ENCODE results near the gene ADGRG6. TPM values are rescaled to one million over a fixed set of nuclear protein-coding genes. Genes with fewer than 3 reads are reported as not detected.

ADGRG6 gene
- total RNA-seq, 1 experiment from 2014 or later: 98.7 TPM

DNA sequence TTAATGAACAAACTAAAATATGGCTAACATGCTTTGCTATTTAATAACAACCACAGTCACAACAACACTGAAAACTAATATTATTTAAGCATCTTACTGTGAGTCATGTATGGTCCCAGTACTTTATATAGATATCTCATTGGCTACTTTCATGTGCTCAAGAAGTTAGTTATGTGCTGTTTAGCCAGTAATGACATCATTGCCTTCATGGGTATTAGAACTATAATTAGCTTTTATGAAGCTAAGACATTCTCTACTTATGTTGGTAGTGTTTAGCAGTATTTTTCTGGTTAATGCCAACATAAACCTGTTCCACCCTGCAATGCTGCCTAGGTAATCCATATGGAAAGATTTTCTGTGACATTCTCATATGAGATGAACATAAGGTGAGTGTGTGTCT, 56.1 kb downstream of the ADGRG6 start:
- BruUV-seq (replicated peaks): no TSS peak
- Histone ChIP-seq H3K9me3 (no peaks in the 10 kb centered on the region), H3K4me3 (ENCODE audit: low read depth, low read length) (no peak overlapping the region), H3K36me3 (ENCODE audit: control insufficient read depth, insufficient read depth, low read length) (no peaks in the 10 kb centered on the region), H3K27me3 (replicated peaks; ENCODE audit: control insufficient read depth, insufficient read depth, low read length) (no peaks in the 10 kb centered on the region), H3K4me1 (peaks cover 59% of the 10 kb centered on the region)
- ChIA-PET POLR2A (no interaction called here), CTCF (no interaction called here)
- TF ChIP-seq, protein P1, sequence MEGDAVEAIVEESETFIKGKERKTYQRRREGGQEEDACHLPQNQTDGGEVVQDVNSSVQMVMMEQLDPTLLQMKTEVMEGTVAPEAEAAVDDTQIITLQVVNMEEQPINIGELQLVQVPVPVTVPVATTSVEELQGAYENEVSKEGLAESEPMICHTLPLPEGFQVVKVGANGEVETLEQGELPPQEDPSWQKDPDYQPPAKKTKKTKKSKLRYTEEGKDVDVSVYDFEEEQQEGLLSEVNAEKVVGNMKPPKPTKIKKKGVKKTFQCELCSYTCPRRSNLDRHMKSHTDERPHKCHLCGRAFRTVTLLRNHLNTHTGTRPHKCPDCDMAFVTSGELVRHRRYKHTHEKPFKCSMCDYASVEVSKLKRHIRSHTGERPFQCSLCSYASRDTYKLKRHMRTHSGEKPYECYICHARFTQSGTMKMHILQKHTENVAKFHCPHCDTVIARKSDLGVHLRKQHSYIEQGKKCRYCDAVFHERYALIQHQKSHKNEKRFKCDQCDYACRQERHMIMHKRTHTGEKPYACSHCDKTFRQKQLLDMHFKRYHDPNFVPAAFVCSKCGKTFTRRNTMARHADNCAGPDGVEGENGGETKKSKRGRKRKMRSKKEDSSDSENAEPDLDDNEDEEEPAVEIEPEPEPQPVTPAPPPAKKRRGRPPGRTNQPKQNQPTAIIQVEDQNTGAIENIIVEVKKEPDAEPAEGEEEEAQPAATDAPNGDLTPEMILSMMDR (IDR thresholded peaks at IDR 0.05; ENCODE audit: insufficient read depth in 1 of 2, low read depth in 1 of 2, low read length in 1 of 2, severe bottlenecking in 1 of 2, unreplicated experiment in 1 of 2): no peak
- no peaks in the 10 kb centered on the region for H3K27me3 Mint-ChIP-seq (ENCODE audit: insufficient read depth, unreplicated experiment)
- H3K27ac Mint-ChIP-seq (ENCODE audit: unreplicated experiment): no peak overlapping the region
- intact Hi-C loops (cut with micrococcal nuclease; ENCODE audit: unreplicated experiment): no loop called here
- DNase-seq: no peak
- H3K4me3 Mint-ChIP-seq (ENCODE audit: unreplicated experiment): no peak overlapping the region
- no peaks in the 10 kb centered on the region for H3K9me3 Mint-ChIP-seq (ENCODE audit: unreplicated experiment)
- peaks cover 18% of the 10 kb centered on the region for H3K4me1 Mint-ChIP-seq (ENCODE audit: low read depth, unreplicated experiment)
- H3K36me3 Mint-ChIP-seq (ENCODE audit: insufficient read depth, unreplicated experiment): peaks cover 7% of the 10 kb centered on the region

DNA sequence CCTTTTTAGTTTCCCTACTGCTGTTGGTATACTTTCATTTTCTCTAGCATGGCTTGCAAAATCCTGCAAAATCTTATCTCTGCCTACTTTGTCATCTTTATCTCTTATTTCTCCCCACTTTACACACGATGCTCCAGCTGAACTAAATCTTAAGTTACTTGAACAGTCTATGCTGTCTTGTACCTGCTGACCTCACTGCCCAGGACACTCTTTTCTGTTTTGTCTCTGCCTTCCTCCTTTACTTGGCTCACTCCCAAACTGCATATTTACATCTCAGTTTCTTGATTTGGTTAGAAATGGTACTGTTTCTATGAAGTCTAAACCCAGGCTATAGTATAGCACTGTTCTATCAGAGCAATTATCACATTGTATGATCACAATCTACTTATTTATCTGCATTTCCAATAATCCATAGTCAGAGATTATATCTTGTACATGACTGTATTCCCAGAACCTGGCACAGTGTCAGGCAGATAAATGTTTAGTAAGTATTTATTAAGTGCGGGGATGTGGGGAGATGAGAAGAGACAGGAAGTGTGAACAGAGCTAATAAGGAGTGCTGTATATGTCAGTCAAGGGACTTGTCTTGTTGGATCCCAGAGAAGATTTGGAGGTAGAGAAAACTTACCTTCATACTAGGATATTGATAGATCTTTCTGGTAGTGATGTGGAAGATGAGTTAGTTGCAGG, 57.6 kb downstream of the ADGRG6 start:
- H3K4me3 ChIP-seq (ENCODE audit: low read depth, low read length): no peak overlapping the region
- TF ChIP-seq, protein P1 (IDR thresholded peaks at IDR 0.05; ENCODE audit: insufficient read depth in 1 of 2, low read depth in 1 of 2, low read length in 1 of 2, severe bottlenecking in 1 of 2, unreplicated experiment in 1 of 2): no peak
- H3K4me1 ChIP-seq: peaks cover 71% of the 10 kb centered on the region
- no TSS peak for BruUV-seq (replicated peaks)
- no peaks in the 10 kb centered on the region for H3K27me3 Mint-ChIP-seq (ENCODE audit: insufficient read depth, unreplicated experiment)
- CTCF ChIA-PET: no interaction called here
- H3K9me3 ChIP-seq: no peaks in the 10 kb centered on the region
- no peaks in the 10 kb centered on the region for H3K9me3 Mint-ChIP-seq (ENCODE audit: unreplicated experiment)
- H3K36me3 Mint-ChIP-seq (ENCODE audit: insufficient read depth, unreplicated experiment): peaks cover 7% of the 10 kb centered on the region
- POLR2A ChIA-PET: no interaction called here
- intact Hi-C loops (cut with micrococcal nuclease; ENCODE audit: unreplicated experiment): no loop called here
- no peaks in the 10 kb centered on the region for H3K27me3 ChIP-seq (replicated peaks; ENCODE audit: control insufficient read depth, insufficient read depth, low read length)
- peaks cover 18% of the 10 kb centered on the region for H3K4me1 Mint-ChIP-seq (ENCODE audit: low read depth, unreplicated experiment)
- no peak overlapping the region for H3K4me3 Mint-ChIP-seq (ENCODE audit: unreplicated experiment)
- no peaks in the 10 kb centered on the region for H3K36me3 ChIP-seq (ENCODE audit: control insufficient read depth, insufficient read depth, low read length)
- DNase-seq: no peak
- no peak overlapping the region for H3K27ac Mint-ChIP-seq (ENCODE audit: unreplicated experiment)

DNA sequence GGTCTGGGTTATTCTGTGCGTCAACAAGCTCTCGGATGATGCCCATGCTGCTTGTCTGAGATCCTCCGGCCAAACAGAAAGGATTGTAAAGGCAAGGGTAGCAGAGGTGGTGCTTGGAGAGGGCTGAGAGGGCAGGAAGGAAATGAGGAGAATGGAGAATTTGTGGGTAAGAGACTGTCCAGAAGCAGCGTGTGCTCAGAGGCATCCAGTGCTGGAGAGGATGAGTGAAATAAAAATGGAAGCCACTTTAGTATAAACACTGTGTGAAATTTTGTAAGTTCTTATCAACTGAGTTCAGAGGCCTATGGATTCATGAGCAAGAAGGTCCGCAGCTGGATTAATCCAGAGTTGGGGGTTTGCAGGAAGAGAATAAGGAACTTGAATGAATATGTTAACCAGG, 59.5 kb downstream of the ADGRG6 start:
- no peak for DNase-seq

More for the DNA sequence above, 59.5 kb downstream of the ADGRG6 start:
- H3K27me3 ChIP-seq (replicated peaks; ENCODE audit: control insufficient read depth, insufficient read depth, low read length): no peaks in the 10 kb centered on the region
- BruUV-seq (replicated peaks): no TSS peak
- peaks cover 61% of the 10 kb centered on the region for H3K4me1 ChIP-seq
- ChIA-PET CTCF (interaction anchor here (1.0 kb wide), 1 partner anchor 60 kb away, joined by 4 read pairs; the partner anchor contains the start of gene ADGRG6), POLR2A (no interaction called here)
- Mint-ChIP-seq H3K4me3 (ENCODE audit: unreplicated experiment) (peak overlapping the region; percentile 70), H3K4me1 (ENCODE audit: low read depth, unreplicated experiment) (peaks cover 25% of the 10 kb centered on the region), H3K27me3 (ENCODE audit: insufficient read depth, unreplicated experiment) (no peaks in the 10 kb centered on the region), H3K9me3 (ENCODE audit: unreplicated experiment) (peaks cover 10% of the 10 kb centered on the region), H3K36me3 (ENCODE audit: insufficient read depth, unreplicated experiment) (peaks cover 10% of the 10 kb centered on the region), H3K27ac (ENCODE audit: unreplicated experiment) (peak overlapping the region; percentile 74)
- no peaks in the 10 kb centered on the region for H3K9me3 ChIP-seq
- H3K4me3 ChIP-seq (ENCODE audit: low read depth, low read length): no peak overlapping the region
- intact Hi-C loops (cut with micrococcal nuclease; ENCODE audit: unreplicated experiment): no loop called here
- TF ChIP-seq, protein P1 (IDR thresholded peaks at IDR 0.05; ENCODE audit: insufficient read depth in 1 of 2, low read depth in 1 of 2, low read length in 1 of 2, severe bottlenecking in 1 of 2, unreplicated experiment in 1 of 2): no peak
- H3K36me3 ChIP-seq (ENCODE audit: control insufficient read depth, insufficient read depth, low read length): no peaks in the 10 kb centered on the region

All from Caco-2 (cell line).